ENCODE results near the gene SBNO1. TPM values are rescaled to one million over a fixed set of nuclear protein-coding genes. Genes with fewer than 3 reads are reported as not detected.

Gene SBNO1
- total and polyA plus RNA-seq, 2 donors (not counting 1 experiment from before 2014, with no cell fraction given) = 5.9 to 47.5 TPM

GRCh38 chr12:123278101-123278627, 86.5 kb downstream of the SBNO1 start:
- Histone ChIP-seq H2AFZ (ENCODE audit: insufficient read depth, low read depth, low read length, poor library complexity, severe bottlenecking) (peak overlapping the region; percentile 39), H3K79me2 (ENCODE audit: control insufficient read depth, insufficient read depth, low read length) (no peaks in the 10 kb centered on the region), H3K27me3 (replicated peaks in 1 of 4; ENCODE audit: control extremely low read depth in 1 of 4, control insufficient read depth in 3 of 4, insufficient read depth in 4 of 4, low read length in 3 of 4) (no peaks in the 10 kb centered on the region), H3K4me3 (ENCODE audit: control extremely low read depth in 1 of 5, extremely low read depth in 1 of 5, insufficient read depth in 1 of 5, low read depth in 2 of 5, low read length in 4 of 5) (no peak overlapping the region), H4K20me1 (ENCODE audit: control insufficient read depth, insufficient read depth, low read length, poor library complexity, severe bottlenecking) (no peaks in the 10 kb centered on the region), H3K4me2 (replicated peaks; ENCODE audit: low read depth, low read length, poor library complexity, severe bottlenecking) (peak overlapping the region; percentile 18), H3K9ac (ENCODE audit: low read length) (no peak overlapping the region), H3K4me1 (ENCODE audit: control insufficient read depth in 2 of 2, insufficient read depth in 2 of 2, low read length in 2 of 2) (peaks cover 0 to 13% of the 10 kb centered on the region in 2 donors), H3K27ac (ENCODE audit: low read length in 2 of 2) (peak overlapping the region in 1 of 2 donors; percentile 55), H3K36me3 (replicated peaks in 1 of 2; ENCODE audit: control extremely low read depth in 1 of 2, control insufficient read depth in 1 of 2, extremely low read depth in 1 of 2, insufficient read depth in 2 of 2, low read length in 1 of 2) (no peaks in the 10 kb centered on the region), H3K9me3 (ENCODE audit: control extremely low read depth in 1 of 3, control insufficient read depth in 2 of 3, insufficient read depth in 1 of 3, low read length in 2 of 3) (no peaks in the 10 kb centered on the region)
- TF ChIP-seq EZH2 (IDR thresholded peaks at IDR 0.05; ENCODE audit: borderline replicate concordance, insufficient read depth, low read depth, low read length, poor library complexity, severe bottlenecking) (no peak), CTCF (IDR thresholded peaks at IDR 0.05) (no peak)
- intact Hi-C loops (cut with micrococcal nuclease) = no loop called here
- 0% methylated on average over 1 of the region's 2 CpGs for WGBS (ENCODE audit: insufficient coverage)
- ChIA-PET CTCF (interaction anchor here (0.6 to 0.7 kb wide), 5 partner anchors 14 to 427 kb away, joined by 3 to 7 read pairs (median 4); no protein-coding TSS in a partner anchor), POLR2A (interaction anchor here (0.7 to 0.9 kb wide), 4 partner anchors 10 to 1635 kb away, joined by 6 to 10 read pairs (median 6); partner anchors contain the start of gene DDX55)
- Mint-ChIP-seq H3K27ac (peak overlapping the region; percentile 53), H3K9me3 (ENCODE audit: insufficient read depth) (no peaks in the 10 kb centered on the region), H3K4me3 (peak overlapping the region; percentile 27), H3K4me1 (peaks cover 6% of the 10 kb centered on the region), H3K27me3 (no peaks in the 10 kb centered on the region)
- DNase-seq (peak; percentile 78), ATAC-seq (ENCODE audit: low read depth) (peak; percentile 81)

- Mint-ChIP-seq H3K9me3 (ENCODE audit: insufficient read depth) (no peaks in the 10 kb centered on the region), H3K27ac (no peak overlapping the region), H3K4me1 (peaks cover 28% of the 10 kb centered on the region), H3K4me3 (peak overlapping the region; percentile 60), H3K27me3 (no peaks in the 10 kb centered on the region)
- TF ChIP-seq EZH2 (IDR thresholded peaks at IDR 0.05; ENCODE audit: borderline replicate concordance, insufficient read depth, low read depth, low read length, poor library complexity, severe bottlenecking) = no peak
- TF ChIP-seq CTCF (IDR thresholded peaks at IDR 0.05) = no peak
- ATAC-seq (ENCODE audit: low read depth) = no peak
- no peak for DNase-seq
- H3K4me2 ChIP-seq (replicated peaks; ENCODE audit: low read depth, low read length, poor library complexity, severe bottlenecking) = no peak overlapping the region
- no peaks in the 10 kb centered on the region for H3K9me3 ChIP-seq (ENCODE audit: control extremely low read depth in 1 of 3, control insufficient read depth in 2 of 3, insufficient read depth in 1 of 3, low read length in 2 of 3)
- no peak overlapping the region for H3K4me3 ChIP-seq (ENCODE audit: control extremely low read depth in 1 of 5, extremely low read depth in 1 of 5, insufficient read depth in 1 of 5, low read depth in 2 of 5, low read length in 4 of 5)
- no peaks in the 10 kb centered on the region for H4K20me1 ChIP-seq (ENCODE audit: control insufficient read depth, insufficient read depth, low read length, poor library complexity, severe bottlenecking)
- WGBS (ENCODE audit: insufficient coverage) = 89% methylated on average over 14 of the region's 15 CpGs
- H3K27ac ChIP-seq (ENCODE audit: low read length in 2 of 2) = no peak overlapping the region
- ChIA-PET POLR2A (interaction anchor here (0.6 kb wide), 1 partner anchor 631 kb away, joined by 6 read pairs; no protein-coding TSS in a partner anchor), CTCF (interaction anchor here (0.9 kb wide), 1 partner anchor 33 kb away, joined by 4 read pairs; no protein-coding TSS in a partner anchor)
- intact Hi-C loops (cut with micrococcal nuclease) = no loop called here
- H3K9ac ChIP-seq (ENCODE audit: low read length) = no peak overlapping the region
- no peaks in the 10 kb centered on the region for H3K36me3 ChIP-seq (replicated peaks in 1 of 2; ENCODE audit: control extremely low read depth in 1 of 2, control insufficient read depth in 1 of 2, extremely low read depth in 1 of 2, insufficient read depth in 2 of 2, low read length in 1 of 2)
- H2AFZ ChIP-seq (ENCODE audit: insufficient read depth, low read depth, low read length, poor library complexity, severe bottlenecking) = no peak overlapping the region
- H3K79me2 ChIP-seq (ENCODE audit: control insufficient read depth, insufficient read depth, low read length) = no peaks in the 10 kb centered on the region
- H3K27me3 ChIP-seq (replicated peaks in 1 of 4; ENCODE audit: control extremely low read depth in 1 of 4, control insufficient read depth in 3 of 4, insufficient read depth in 4 of 4, low read length in 3 of 4) = peaks cover 0 to 6% (median 0%) of the 10 kb centered on the region in 4 experiments
- H3K4me1 ChIP-seq (ENCODE audit: control insufficient read depth in 2 of 2, insufficient read depth in 2 of 2, low read length in 2 of 2) = peaks cover 29 to 37% of the 10 kb centered on the region in 2 donors
Measured at GRCh38 chr12:123273166-123273565, 91.5 kb downstream of the SBNO1 start.
